ENCODE data around the gene APPL2.
"Not testable (repeated sequence)": the region's sequence is repeated elsewhere in the genome, so short reads cannot be mapped to it uniquely, and the experiment has no call there.

APPL2 gene

GRCh38 chr12:105256431-105256830 is 20.5 kb upstream of the APPL2 start:
- H3K27ac ChIP-seq (ENCODE audit: low read depth, low read length); H3K9me3 ChIP-seq (ENCODE audit: control insufficient read depth, insufficient read depth, low read length); H3K4me1 ChIP-seq (ENCODE audit: control insufficient read depth, insufficient read depth, low read length); H3K4me3 ChIP-seq (ENCODE audit: low read depth, low read length); H3K36me3 ChIP-seq (ENCODE audit: control insufficient read depth, insufficient read depth, low read length); H3K9ac ChIP-seq (ENCODE audit: low read depth, low read length); H3K27me3 ChIP-seq (ENCODE audit: control insufficient read depth, insufficient read depth, low read length): not testable (repeated sequence)

GRCh38 chr12:105256011-105256410 is 20.0 kb upstream of the APPL2 start:
- H3K27ac ChIP-seq (ENCODE audit: low read depth, low read length), result no peak overlapping the region
- no peak overlapping the region for H3K4me3 ChIP-seq (ENCODE audit: low read depth, low read length)
- H3K9ac ChIP-seq (ENCODE audit: low read depth, low read length), result no peak overlapping the region
- H3K4me1 ChIP-seq (ENCODE audit: control insufficient read depth, insufficient read depth, low read length), result no peaks in the 10 kb centered on the region
- no peaks in the 10 kb centered on the region for H3K9me3 ChIP-seq (ENCODE audit: control insufficient read depth, insufficient read depth, low read length)
- no peaks in the 10 kb centered on the region for H3K36me3 ChIP-seq (ENCODE audit: control insufficient read depth, insufficient read depth, low read length)
- no peaks in the 10 kb centered on the region for H3K27me3 ChIP-seq (ENCODE audit: control insufficient read depth, insufficient read depth, low read length)

DNA sequence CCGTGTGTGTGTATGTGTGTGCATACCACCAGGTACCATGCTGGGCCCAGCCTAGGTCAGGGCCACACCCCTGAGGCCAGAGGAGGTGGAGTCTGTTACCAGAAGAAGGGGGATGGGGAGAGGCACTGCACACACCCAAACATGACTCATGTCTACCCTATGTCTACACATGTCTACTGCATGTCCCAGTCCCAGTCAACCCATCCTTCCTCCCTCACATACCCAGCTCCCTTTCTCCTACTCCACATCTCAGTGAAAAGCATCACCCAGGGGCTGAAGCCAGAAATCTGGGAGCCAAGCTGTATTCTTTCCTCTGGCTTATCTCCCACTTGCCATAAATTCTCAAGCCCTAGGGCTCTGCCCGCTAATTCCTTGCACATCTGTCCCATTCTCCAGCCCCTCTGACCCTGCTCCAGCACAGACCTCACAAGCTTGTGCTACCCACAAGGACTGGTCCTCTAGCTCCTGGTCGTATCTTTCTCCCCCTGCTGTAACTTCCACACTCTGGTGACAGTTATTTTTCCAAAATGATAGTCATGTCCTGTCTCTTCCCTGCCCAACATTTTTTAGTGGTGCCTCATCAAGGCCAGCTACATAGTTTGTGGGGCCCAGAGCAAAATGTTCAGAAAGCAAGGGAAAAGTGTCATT is 18.0 kb upstream of the APPL2 start:
- H3K9ac ChIP-seq (ENCODE audit: low read depth, low read length), result no peak overlapping the region
- no peaks in the 10 kb centered on the region for H3K9me3 ChIP-seq (ENCODE audit: control insufficient read depth, insufficient read depth, low read length)
- no peaks in the 10 kb centered on the region for H3K4me1 ChIP-seq (ENCODE audit: control insufficient read depth, insufficient read depth, low read length)
- H3K36me3 ChIP-seq (ENCODE audit: control insufficient read depth, insufficient read depth, low read length), result no peaks in the 10 kb centered on the region
- H3K4me3 ChIP-seq (ENCODE audit: low read depth, low read length), result no peak overlapping the region
- no peak overlapping the region for H3K27ac ChIP-seq (ENCODE audit: low read depth, low read length)
- no peaks in the 10 kb centered on the region for H3K27me3 ChIP-seq (ENCODE audit: control insufficient read depth, insufficient read depth, low read length)

DNA sequence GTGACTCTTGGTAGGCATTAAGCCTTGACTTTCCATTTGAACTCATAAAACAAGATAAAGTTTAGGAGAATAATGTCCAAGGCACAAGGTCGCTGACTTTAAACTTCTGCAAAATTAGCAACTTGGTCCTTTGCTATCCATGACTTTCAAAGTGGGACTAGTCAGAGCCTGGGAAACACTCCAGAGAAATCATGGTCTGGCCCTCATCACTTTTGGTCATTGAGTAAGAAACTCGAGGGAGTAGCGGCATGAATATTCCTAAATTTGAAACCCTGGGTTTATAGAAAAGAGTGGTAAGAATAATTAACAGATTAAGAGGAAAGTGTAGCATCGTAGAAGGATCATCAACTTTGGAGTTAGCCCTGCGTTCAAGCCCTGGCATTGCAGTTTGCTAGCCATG is 16.9 kb upstream of the APPL2 start:
- Histone ChIP-seq H3K9ac (ENCODE audit: low read depth, low read length) (no peak overlapping the region), H3K27me3 (ENCODE audit: control insufficient read depth, insufficient read depth, low read length) (no peaks in the 10 kb centered on the region), H3K36me3 (ENCODE audit: control insufficient read depth, insufficient read depth, low read length) (no peaks in the 10 kb centered on the region), H3K27ac (ENCODE audit: low read depth, low read length) (no peak overlapping the region), H3K4me3 (ENCODE audit: low read depth, low read length) (no peak overlapping the region), H3K4me1 (ENCODE audit: control insufficient read depth, insufficient read depth, low read length) (no peaks in the 10 kb centered on the region), H3K9me3 (ENCODE audit: control insufficient read depth, insufficient read depth, low read length) (no peaks in the 10 kb centered on the region)

DNA sequence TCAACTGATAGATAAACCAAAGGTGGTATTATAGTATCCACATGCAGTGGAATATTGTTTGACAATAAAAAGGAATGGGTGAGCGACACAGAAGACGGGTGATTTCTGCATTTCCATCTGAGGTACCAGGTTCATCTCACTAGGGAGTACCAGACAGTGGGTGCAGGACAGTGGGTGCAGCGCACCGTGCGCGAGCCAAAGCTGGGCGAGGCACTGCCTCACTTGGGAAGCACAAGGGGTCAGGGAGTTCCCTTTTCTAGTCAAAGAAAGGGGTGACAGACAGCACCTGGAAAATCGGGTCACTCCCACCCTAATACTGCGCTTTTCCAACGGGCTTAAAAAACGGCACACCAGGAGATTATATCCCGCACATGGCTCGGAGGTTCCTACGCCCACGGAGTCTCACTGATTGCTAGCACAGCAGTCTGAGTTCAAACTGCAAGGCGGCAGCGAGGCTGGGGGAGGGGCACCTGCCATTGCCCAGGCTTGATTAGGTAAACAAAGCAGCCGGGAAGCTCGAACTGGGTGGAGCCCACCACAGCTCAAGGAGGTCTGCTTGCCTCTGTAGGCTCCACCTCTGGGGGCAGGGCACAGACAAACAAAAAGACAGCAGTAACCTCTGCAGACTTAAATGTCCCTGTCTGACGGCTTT is 9.9 kb upstream of the APPL2 start:
- not testable (repeated sequence) for H3K4me3 ChIP-seq (ENCODE audit: low read depth, low read length); H3K9ac ChIP-seq (ENCODE audit: low read depth, low read length); H3K4me1 ChIP-seq (ENCODE audit: control insufficient read depth, insufficient read depth, low read length); H3K27ac ChIP-seq (ENCODE audit: low read depth, low read length); H3K27me3 ChIP-seq (ENCODE audit: control insufficient read depth, insufficient read depth, low read length); H3K36me3 ChIP-seq (ENCODE audit: control insufficient read depth, insufficient read depth, low read length)
- H3K9me3 ChIP-seq (ENCODE audit: control insufficient read depth, insufficient read depth, low read length), result peaks cover 10% of the 10 kb centered on the region

DNA sequence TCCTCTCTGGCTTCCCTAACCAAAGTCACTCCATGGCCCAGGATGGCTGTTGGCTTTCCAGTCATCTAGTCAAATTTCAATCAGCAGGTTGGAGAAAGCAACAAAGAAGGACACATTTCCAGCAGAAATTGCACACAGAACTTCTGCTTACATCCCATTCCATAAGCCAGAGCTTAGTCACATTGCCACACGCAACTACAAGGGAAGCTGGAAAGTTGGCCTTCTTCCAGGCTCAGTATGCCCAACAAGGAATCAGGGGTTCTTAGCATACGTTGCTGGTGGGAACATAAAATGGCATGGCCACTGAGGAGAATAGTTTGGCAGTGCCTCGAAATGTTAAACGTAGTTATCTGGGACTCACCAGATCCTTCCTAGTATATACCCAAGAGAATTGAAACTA is 9.3 kb upstream of the APPL2 start:
- Histone ChIP-seq H3K36me3 (ENCODE audit: control insufficient read depth, insufficient read depth, low read length) (no peaks in the 10 kb centered on the region), H3K4me3 (ENCODE audit: low read depth, low read length) (no peak overlapping the region), H3K4me1 (ENCODE audit: control insufficient read depth, insufficient read depth, low read length) (no peaks in the 10 kb centered on the region), H3K27me3 (ENCODE audit: control insufficient read depth, insufficient read depth, low read length) (no peaks in the 10 kb centered on the region), H3K27ac (ENCODE audit: low read depth, low read length) (no peak overlapping the region), H3K9me3 (ENCODE audit: control insufficient read depth, insufficient read depth, low read length) (peaks cover 10% of the 10 kb centered on the region), H3K9ac (ENCODE audit: low read depth, low read length) (no peak overlapping the region)

GRCh38 chr12:105240228-105240627 is 4.3 kb upstream of the APPL2 start:
- Histone ChIP-seq H3K4me1 (ENCODE audit: control insufficient read depth, insufficient read depth, low read length) (no peaks in the 10 kb centered on the region), H3K9me3 (ENCODE audit: control insufficient read depth, insufficient read depth, low read length) (peaks cover 5% of the 10 kb centered on the region; the same call in 1 of the 2 replicates), H3K36me3 (ENCODE audit: control insufficient read depth, insufficient read depth, low read length) (no peaks in the 10 kb centered on the region), H3K9ac (ENCODE audit: low read depth, low read length) (no peak overlapping the region), H3K27ac (ENCODE audit: low read depth, low read length) (no peak overlapping the region), H3K27me3 (ENCODE audit: control insufficient read depth, insufficient read depth, low read length) (no peaks in the 10 kb centered on the region), H3K4me3 (ENCODE audit: low read depth, low read length) (no peak overlapping the region)

DNA sequence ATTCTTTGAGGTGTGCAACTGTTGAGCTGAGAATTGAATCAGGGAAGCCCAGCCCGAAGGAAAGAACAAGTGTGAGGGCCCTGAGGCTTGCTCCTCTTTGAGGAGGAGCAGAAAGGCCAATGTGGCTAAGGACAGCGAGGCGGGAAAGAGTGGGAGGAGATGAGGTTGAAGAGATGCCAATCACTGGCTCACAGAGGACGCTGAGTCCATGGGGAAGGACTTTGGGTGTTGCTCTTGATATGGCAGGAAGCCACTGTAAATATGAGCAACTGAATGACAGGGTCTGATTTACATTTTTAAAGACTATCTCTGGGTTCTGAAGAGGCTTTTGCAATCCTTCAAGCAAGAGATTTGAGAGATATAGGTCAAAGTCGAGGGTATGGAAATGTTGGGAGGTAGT is 3.3 kb upstream of the APPL2 start:
- Histone ChIP-seq H3K27me3 (ENCODE audit: control insufficient read depth, insufficient read depth, low read length) (no peaks in the 10 kb centered on the region), H3K9me3 (ENCODE audit: control insufficient read depth, insufficient read depth, low read length) (no peaks in the 10 kb centered on the region), H3K27ac (ENCODE audit: low read depth, low read length) (no peak overlapping the region), H3K9ac (ENCODE audit: low read depth, low read length) (no peak overlapping the region), H3K4me3 (ENCODE audit: low read depth, low read length) (no peak overlapping the region), H3K4me1 (ENCODE audit: control insufficient read depth, insufficient read depth, low read length) (peaks cover 5% of the 10 kb centered on the region; the same call in 1 of the 2 replicates), H3K36me3 (ENCODE audit: control insufficient read depth, insufficient read depth, low read length) (no peaks in the 10 kb centered on the region)

DNA sequence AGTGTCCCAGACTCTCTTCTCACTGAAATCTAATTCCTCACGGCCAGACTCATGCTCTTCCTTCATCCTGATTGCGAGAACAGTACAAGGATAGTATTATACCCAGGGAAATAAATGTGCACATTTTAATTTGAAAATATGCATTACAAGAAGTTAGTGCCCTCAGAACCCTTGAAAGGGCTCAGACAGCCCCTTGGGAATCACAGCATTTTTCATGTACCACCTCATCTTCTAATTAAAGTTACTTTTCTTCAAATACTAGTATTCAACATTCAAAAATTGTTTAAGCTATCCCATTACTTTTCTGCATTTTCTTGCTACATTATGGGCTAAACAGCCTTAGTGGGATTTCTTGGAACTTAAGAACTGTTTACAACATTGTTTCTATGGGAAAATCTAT is 1.7 kb upstream of the APPL2 start:
- peaks cover 5% of the 10 kb centered on the region for H3K4me1 ChIP-seq (ENCODE audit: control insufficient read depth, insufficient read depth, low read length)
- no peak overlapping the region for H3K4me3 ChIP-seq (ENCODE audit: low read depth, low read length)
- no peak overlapping the region for H3K27ac ChIP-seq (ENCODE audit: low read depth, low read length)
- H3K27me3 ChIP-seq (ENCODE audit: control insufficient read depth, insufficient read depth, low read length), result no peaks in the 10 kb centered on the region
- H3K9ac ChIP-seq (ENCODE audit: low read depth, low read length), result no peak overlapping the region
- H3K9me3 ChIP-seq (ENCODE audit: control insufficient read depth, insufficient read depth, low read length), result no peaks in the 10 kb centered on the region
- H3K36me3 ChIP-seq (ENCODE audit: control insufficient read depth, insufficient read depth, low read length), result no peaks in the 10 kb centered on the region

DNA sequence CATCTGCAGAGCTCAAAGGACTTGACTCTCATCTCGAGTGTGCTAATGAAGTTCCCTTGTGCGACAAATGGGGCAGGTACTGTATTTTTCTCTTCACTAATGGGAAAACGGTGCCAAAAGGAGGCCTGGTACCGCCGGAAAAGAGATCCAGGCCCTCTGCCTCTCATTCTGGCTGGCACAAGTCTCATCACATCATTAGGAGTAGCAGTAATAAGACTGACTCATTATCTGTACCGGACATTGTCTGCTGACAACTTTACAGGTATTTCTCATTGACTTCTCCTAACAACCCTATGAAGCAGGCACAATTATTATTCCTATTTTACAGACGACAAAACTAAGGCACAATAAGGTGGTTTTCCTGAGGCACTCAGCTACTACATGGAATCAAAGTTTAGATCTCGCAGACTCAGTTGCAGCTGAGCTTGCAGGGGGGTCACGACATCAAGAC is 668 bp downstream of the APPL2 start:
- Histone ChIP-seq H3K27me3 (ENCODE audit: control insufficient read depth, insufficient read depth, low read length) (no peaks in the 10 kb centered on the region), H3K36me3 (ENCODE audit: control insufficient read depth, insufficient read depth, low read length) (no peaks in the 10 kb centered on the region), H3K9me3 (ENCODE audit: control insufficient read depth, insufficient read depth, low read length) (no peaks in the 10 kb centered on the region), H3K9ac (ENCODE audit: low read depth, low read length) (peak overlapping the region; percentile 66; the same call in 1 of the 2 replicates), H3K27ac (ENCODE audit: low read depth, low read length) (peak overlapping the region; percentile 80), H3K4me3 (ENCODE audit: low read depth, low read length) (peak overlapping the region; percentile 84), H3K4me1 (ENCODE audit: control insufficient read depth, insufficient read depth, low read length) (peaks cover 5% of the 10 kb centered on the region)

DNA sequence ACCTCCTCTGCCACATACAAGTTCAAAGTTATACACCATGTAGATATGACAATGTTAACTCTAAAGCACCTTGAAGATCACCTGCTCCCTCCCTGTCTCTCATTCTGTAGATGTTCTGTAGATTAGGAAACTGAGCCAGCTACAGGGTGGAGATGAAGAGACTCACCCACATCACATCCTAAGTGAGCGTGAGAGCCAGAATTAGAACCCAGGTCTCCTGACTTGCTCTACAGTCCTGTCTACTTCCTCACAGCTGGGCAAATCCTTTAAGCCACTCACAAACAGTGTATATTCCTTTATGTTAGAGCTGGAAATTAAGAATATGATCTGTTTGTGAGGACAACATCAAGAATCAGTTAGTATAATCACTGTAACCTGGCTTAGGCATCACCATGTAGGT is 1.8 kb downstream of the APPL2 start:
- H3K9ac ChIP-seq (ENCODE audit: low read depth, low read length), result no peak overlapping the region
- H3K4me3 ChIP-seq (ENCODE audit: low read depth, low read length), result no peak overlapping the region
- no peak overlapping the region for H3K27ac ChIP-seq (ENCODE audit: low read depth, low read length)
- H3K36me3 ChIP-seq (ENCODE audit: control insufficient read depth, insufficient read depth, low read length), result peaks cover 3% of the 10 kb centered on the region; the same call in 1 of the 2 replicates
- no peaks in the 10 kb centered on the region for H3K9me3 ChIP-seq (ENCODE audit: control insufficient read depth, insufficient read depth, low read length)
- H3K27me3 ChIP-seq (ENCODE audit: control insufficient read depth, insufficient read depth, low read length), result no peaks in the 10 kb centered on the region
- H3K4me1 ChIP-seq (ENCODE audit: control insufficient read depth, insufficient read depth, low read length), result peaks cover 5% of the 10 kb centered on the region
